HCT116 (cell line): ENCODE data around the gene IL17RE. TPM values are rescaled to one million over a fixed set of nuclear protein-coding genes. Genes with fewer than 3 reads are reported as not detected.
"Not testable (repeated sequence)": the region's sequence is repeated elsewhere in the genome, so short reads cannot be mapped to it uniquely, and the experiment has no call there.

Experiments used
- ATAC-seq: fragments of 200-7000 bp; cut with Tn5 transposase; 2 replicates; pipeline ENCODE4 v1.9.1; 2020; ENCODE audit warnings: mild to moderate bottlenecking, moderate library complexity
- BruUV-seq: library from RNA; stranded (reverse); fragments of 400-500 nt; replicated peaks from 2 replicates; lab custom pipeline; 2021; lab: Mats Ljungman, UMichigan
- CTCF ChIA-PET: fragments of 300-600 bp; sonication (Branson Sonifier 250); formaldehyde crosslinking; loops from one replicate; lab custom pipeline; 2021; ENCODE audit warnings: antibody characterized with exemption; lab: Charles Lee
- POLR2A ChIA-PET: fragments of 300-600, 350-600 bp; sonication (Branson Sonifier 250); formaldehyde crosslinking; loops from one replicate; lab custom pipeline; 2021; ENCODE audit warnings: antibody characterized with exemption; lab: Charles Lee
- RAD21 ChIA-PET, 2 experiments: fragments of 300-600 bp; sonication (Branson Sonifier 250); formaldehyde crosslinking; loops; one replicate each; lab custom pipeline; 2023; ENCODE audit warnings: low total read pairs in 2 of 2; ENCODE audit not compliant: uncharacterized antibody in 2 of 2, unreplicated experiment in 2 of 2, low non-redundant PET in 1 of 2; lab: Charles Lee
- DNase-seq: peaks from one replicate; pipeline ENCODE4 v3.0.0-alpha.2; 2010; ENCODE audit warnings: low read depth, low spot score
- H2AFZ ChIP-seq: fragments of 200-600 bp; shearing (Covaris generic), sonication (generic); 2 replicates; pipeline ENCODE4 v1.6.1; 2017; ENCODE audit warnings: low read depth, mixed run types, mixed read lengths, antibody characterized with exemption, low read length; ENCODE audit not compliant: poor library complexity, severe bottlenecking
- H3K27ac ChIP-seq: 2 replicates; pipeline ENCODE4 v1.5.1; 2012; ENCODE audit warnings: low read depth, low read length
- H3K27me3 ChIP-seq: fragments of 200-600 bp; sonication (generic); 2 replicates; pipeline ENCODE4 v1.6.1; 2016; ENCODE audit warnings: mixed run types, low read length, mixed read lengths; ENCODE audit not compliant: insufficient read depth
- H3K36me3 ChIP-seq, 2 experiments: fragments of 200-500 bp in 1 of 2; fragments of 200-600 bp in 1 of 2; sonication (Bioruptor generic) in 1 of 2; sonication (generic) in 1 of 2; 2 replicates each; pipeline versions ENCODE4 v1.5.1 to v1.6.1; 2014 to 2016; ENCODE audit warnings: low read length in 2 of 2, inconsistent platforms in 1 of 2, mixed read lengths in 1 of 2, mixed run types in 1 of 2; ENCODE audit not compliant: insufficient read depth in 2 of 2, control insufficient read depth in 1 of 2
- H3K4me1 ChIP-seq, 2 experiments: fragments of 200-600 bp in 1 of 2; sonication (generic) in 1 of 2; 2 replicates each; pipeline versions ENCODE4 v1.5.1 to v1.6.1; 2012 to 2017; ENCODE audit warnings: low read length in 2 of 2, inconsistent platforms in 1 of 2, mild to moderate bottlenecking in 1 of 2, mixed read lengths in 1 of 2, mixed run types in 1 of 2, moderate library complexity in 1 of 2; ENCODE audit not compliant: insufficient read depth in 2 of 2, control insufficient read depth in 1 of 2
- H3K4me2 ChIP-seq: fragments of 200-600 bp; sonication (generic); 2 replicates; pipeline ENCODE4 v1.6.1; 2017; ENCODE audit warnings: mixed run types, low read length, mixed read lengths
- H3K4me3 ChIP-seq, 2 experiments: fragments of 200-600 bp in 1 of 2; sonication (generic) in 1 of 2; replicated peaks in 1 of 2; 2 replicates each; pipeline ENCODE4 v1.5.1; 2011 to 2016; ENCODE audit warnings: low read length in 2 of 2, control low read depth in 1 of 2, low read depth in 1 of 2, mild to moderate bottlenecking in 1 of 2, mixed read lengths in 1 of 2, mixed run types in 1 of 2
- H3K79me2 ChIP-seq: fragments of 200-600 bp; sonication (generic); 2 replicates; pipeline ENCODE4 v1.6.1; 2017; ENCODE audit warnings: mild to moderate bottlenecking, mixed run types, low read length, moderate library complexity, mixed read lengths; ENCODE audit not compliant: insufficient read depth
- H3K9ac ChIP-seq: fragments of 200-600 bp; sonication (generic); 2 replicates; pipeline ENCODE4 v1.6.1; 2016; ENCODE audit warnings: low read length, mixed read lengths
- H3K9me2 ChIP-seq: fragments of 200-600 bp; sonication (generic), shearing (Covaris generic); 2 replicates; pipeline ENCODE4 v1.6.1; 2017; ENCODE audit warnings: mixed run types, mild to moderate bottlenecking, moderate library complexity; ENCODE audit not compliant: insufficient read depth
- H3K9me3 ChIP-seq, 2 experiments: fragments of 200-500 bp in 1 of 2; fragments of 200-600 bp in 1 of 2; sonication (Bioruptor generic) in 1 of 2; sonication (generic) in 1 of 2; 2 replicates each; pipeline ENCODE4 v1.6.1; 2014 to 2017; ENCODE audit warnings: low read length in 2 of 2, mixed read lengths in 2 of 2, inconsistent platforms in 1 of 2, low read depth in 1 of 2, mild to moderate bottlenecking in 1 of 2, mixed run types in 1 of 2, moderate library complexity in 1 of 2; ENCODE audit not compliant: control insufficient read depth in 1 of 2, insufficient read depth in 1 of 2
- H4K20me1 ChIP-seq: fragments of 200-600 bp; sonication (generic), shearing (Covaris generic); 2 replicates; pipeline ENCODE4 v1.6.1; 2017; ENCODE audit warnings: mixed run types, mild to moderate bottlenecking, moderate library complexity; ENCODE audit not compliant: insufficient read depth
- CBX3 ChIP-seq: IDR thresholded peaks from 2 replicates; pipeline ENCODE4 v1.6.1; 2012; ENCODE audit warnings: low read depth
- CEBPB ChIP-seq: IDR thresholded peaks from 2 replicates; pipeline ENCODE4 v1.6.1; 2012; ENCODE audit warnings: low read depth
- EGR1 ChIP-seq: IDR thresholded peaks from 2 replicates; pipeline ENCODE4 v1.6.1; 2012; ENCODE audit warnings: low read depth
- ELF1 ChIP-seq: IDR thresholded peaks from 2 replicates; pipeline ENCODE4 v1.6.1; 2012; ENCODE audit warnings: low read depth, borderline replicate concordance
- EZH2phosphoT487 ChIP-seq: fragments of 200-600 bp; IDR thresholded peaks from 2 replicates; pipeline ENCODE4 v1.6.1; 2018; ENCODE audit warnings: antibody characterized with exemption, borderline replicate concordance
- JUND ChIP-seq: IDR thresholded peaks from 2 replicates; pipeline ENCODE4 v1.6.1; 2012
- POLR2A ChIP-seq: IDR thresholded peaks from 2 replicates; pipeline ENCODE4 v1.7.0; 2011; ENCODE audit warnings: borderline replicate concordance; ENCODE audit not compliant: insufficient read depth, insufficient read length; ENCODE audit errors: extremely low read depth
- POLR2AphosphoS5 ChIP-seq: IDR thresholded peaks from 2 replicates; pipeline ENCODE4 v1.6.1; 2011; ENCODE audit warnings: mild to moderate bottlenecking, low read depth, low read length, moderate library complexity
- SIN3A ChIP-seq: IDR thresholded peaks from 2 replicates; pipeline ENCODE4 v1.6.1; 2012; ENCODE audit warnings: low read depth
- SP1 ChIP-seq: IDR thresholded peaks from 2 replicates; pipeline ENCODE4 v1.6.1; 2012; ENCODE audit warnings: low read depth
- ZNF274 ChIP-seq: fragments of 200-500 bp; sonication (Bioruptor generic); IDR thresholded peaks from 2 replicates; pipeline ENCODE4 v1.6.1; 2014; ENCODE audit warnings: mild to moderate bottlenecking, low read depth, low read length, inconsistent platforms
- intact Hi-C: fragments of 100-400 bp; cut with micrococcal nuclease; formaldehyde crosslinking; loops from 2 replicates; pipeline ENCODE4 v1.10.0; 2022
- total RNA-seq: library from RNA; stranded (reverse); gene quantifications from one replicate; pipeline ENCODE4 v1.2.1, GENCODE V29; 2021; ENCODE audit not compliant: unreplicated experiment
- TF ChIP-seq, protein P1 (sequence below): IDR thresholded peaks from 2 replicates; pipeline ENCODE4 v1.6.1; 2012
- TF ChIP-seq, protein P2 (sequence below): IDR thresholded peaks from 2 replicates; pipeline ENCODE4 v1.6.1; 2011; ENCODE audit warnings: mild to moderate bottlenecking, low read length, moderate library complexity; ENCODE audit not compliant: insufficient replicate concordance; ENCODE audit errors: extremely low read depth
- TF ChIP-seq, protein P3 (sequence below): IDR thresholded peaks from 2 replicates; pipeline ENCODE4 v1.6.1; 2012; ENCODE audit warnings: low read depth

IL17RE gene
- total RNA-seq, 1 experiment from 2014 or later: 14.3 TPM

DNA sequence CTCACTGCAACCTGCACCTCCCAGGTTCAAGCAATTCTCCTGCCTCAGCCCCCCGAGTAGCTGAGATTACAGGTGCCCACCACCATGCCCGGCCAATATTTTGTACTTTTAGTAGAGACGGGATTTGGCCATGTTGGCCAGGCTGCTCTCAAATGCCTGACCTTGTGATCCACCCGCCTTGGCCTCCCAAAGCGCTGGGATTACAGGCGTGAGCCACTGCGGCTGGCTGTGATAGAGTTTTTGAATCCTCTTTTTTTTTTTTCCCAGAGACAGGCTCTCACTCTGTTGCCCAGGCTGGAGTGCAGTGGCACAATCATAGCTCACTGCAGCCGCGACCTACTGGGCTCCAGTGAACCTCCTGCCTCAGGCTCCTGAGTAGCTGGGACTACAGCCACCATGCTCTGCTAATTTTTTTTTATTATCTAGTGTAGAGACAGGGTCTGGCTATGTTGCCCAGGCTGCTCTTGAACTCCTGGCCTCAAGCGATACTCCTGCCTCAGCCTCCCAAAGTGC is 37.5 kb upstream of the IL17RE start:
- H3K4me2 ChIP-seq, H3K9ac ChIP-seq, H3K27me3 ChIP-seq, H2AFZ ChIP-seq, H3K9me2 ChIP-seq, POLR2A ChIA-PET, H3K27ac ChIP-seq, CTCF ChIA-PET, H3K36me3 ChIP-seq, DNase-seq, H3K79me2 ChIP-seq, H3K9me3 ChIP-seq, H3K4me3 ChIP-seq, H4K20me1 ChIP-seq, RAD21 ChIA-PET, BruUV-seq, ATAC-seq, intact Hi-C loops: not testable (repeated sequence)
- peaks cover 0 to 11% of the 10 kb centered on the region in 2 experiments; a peak in 1 of 4 replicates for H3K4me1 ChIP-seq

DNA sequence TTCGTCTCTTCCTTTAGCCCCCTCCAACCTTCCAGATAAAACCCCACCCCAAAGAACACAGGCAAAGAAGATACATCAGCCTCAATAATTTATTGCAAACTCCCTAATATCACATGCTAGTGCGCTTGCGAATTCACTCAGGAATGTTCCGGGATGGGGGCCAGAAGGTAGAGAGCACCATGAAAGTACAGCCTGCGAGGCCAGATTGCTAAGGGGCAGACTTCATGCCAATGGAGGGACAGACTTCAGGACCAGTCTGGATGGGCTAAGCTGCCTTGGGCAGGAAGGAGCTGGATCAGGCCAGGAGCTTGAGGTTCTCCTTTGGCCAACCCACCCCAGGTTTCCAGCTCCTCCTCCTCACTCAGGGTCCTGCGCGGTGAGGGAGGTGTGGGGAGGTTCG is 36.0 kb upstream of the IL17RE start:
- Histone ChIP-seq H4K20me1 (no peaks in the 10 kb centered on the region), H3K4me2 (no peak overlapping the region), H3K27me3 (no peaks in the 10 kb centered on the region), H3K9me2 (no peaks in the 10 kb centered on the region), H3K9ac (no peak overlapping the region), H3K27ac (no peak overlapping the region), H3K79me2 (no peaks in the 10 kb centered on the region), H3K9me3 (no peaks in the 10 kb centered on the region), H2AFZ (no peak overlapping the region), H3K36me3 (no peaks in the 10 kb centered on the region), H3K4me3 (no peak overlapping the region), H3K4me1 (peaks cover 0 to 17% of the 10 kb centered on the region in 2 experiments; a peak in 2 of 4 replicates)
- BruUV-seq: no TSS peak
- ChIA-PET RAD21 (no interaction called here), POLR2A (no interaction called here), CTCF (no interaction called here)
- DNase-seq (no peak), ATAC-seq (no peak)
- intact Hi-C loops: no loop called here
- TF ChIP-seq ZNF274 (no peak), EGR1 (no peak), EZH2phosphoT487 (no peak), POLR2A (no peak), POLR2AphosphoS5 (no peak), CEBPB (no peak), JUND (no peak), SIN3A (no peak), SP1 (no peak), CBX3 (no peak), ELF1 (no peak)
- TF ChIP-seq, protein P1, sequence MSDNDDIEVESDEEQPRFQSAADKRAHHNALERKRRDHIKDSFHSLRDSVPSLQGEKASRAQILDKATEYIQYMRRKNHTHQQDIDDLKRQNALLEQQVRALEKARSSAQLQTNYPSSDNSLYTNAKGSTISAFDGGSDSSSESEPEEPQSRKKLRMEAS: no peak
- TF ChIP-seq, protein P2, sequence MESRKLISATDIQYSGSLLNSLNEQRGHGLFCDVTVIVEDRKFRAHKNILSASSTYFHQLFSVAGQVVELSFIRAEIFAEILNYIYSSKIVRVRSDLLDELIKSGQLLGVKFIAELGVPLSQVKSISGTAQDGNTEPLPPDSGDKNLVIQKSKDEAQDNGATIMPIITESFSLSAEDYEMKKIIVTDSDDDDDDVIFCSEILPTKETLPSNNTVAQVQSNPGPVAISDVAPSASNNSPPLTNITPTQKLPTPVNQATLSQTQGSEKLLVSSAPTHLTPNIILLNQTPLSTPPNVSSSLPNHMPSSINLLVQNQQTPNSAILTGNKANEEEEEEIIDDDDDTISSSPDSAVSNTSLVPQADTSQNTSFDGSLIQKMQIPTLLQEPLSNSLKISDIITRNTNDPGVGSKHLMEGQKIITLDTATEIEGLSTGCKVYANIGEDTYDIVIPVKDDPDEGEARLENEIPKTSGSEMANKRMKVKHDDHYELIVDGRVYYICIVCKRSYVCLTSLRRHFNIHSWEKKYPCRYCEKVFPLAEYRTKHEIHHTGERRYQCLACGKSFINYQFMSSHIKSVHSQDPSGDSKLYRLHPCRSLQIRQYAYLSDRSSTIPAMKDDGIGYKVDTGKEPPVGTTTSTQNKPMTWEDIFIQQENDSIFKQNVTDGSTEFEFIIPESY: no peak
- TF ChIP-seq, protein P3, sequence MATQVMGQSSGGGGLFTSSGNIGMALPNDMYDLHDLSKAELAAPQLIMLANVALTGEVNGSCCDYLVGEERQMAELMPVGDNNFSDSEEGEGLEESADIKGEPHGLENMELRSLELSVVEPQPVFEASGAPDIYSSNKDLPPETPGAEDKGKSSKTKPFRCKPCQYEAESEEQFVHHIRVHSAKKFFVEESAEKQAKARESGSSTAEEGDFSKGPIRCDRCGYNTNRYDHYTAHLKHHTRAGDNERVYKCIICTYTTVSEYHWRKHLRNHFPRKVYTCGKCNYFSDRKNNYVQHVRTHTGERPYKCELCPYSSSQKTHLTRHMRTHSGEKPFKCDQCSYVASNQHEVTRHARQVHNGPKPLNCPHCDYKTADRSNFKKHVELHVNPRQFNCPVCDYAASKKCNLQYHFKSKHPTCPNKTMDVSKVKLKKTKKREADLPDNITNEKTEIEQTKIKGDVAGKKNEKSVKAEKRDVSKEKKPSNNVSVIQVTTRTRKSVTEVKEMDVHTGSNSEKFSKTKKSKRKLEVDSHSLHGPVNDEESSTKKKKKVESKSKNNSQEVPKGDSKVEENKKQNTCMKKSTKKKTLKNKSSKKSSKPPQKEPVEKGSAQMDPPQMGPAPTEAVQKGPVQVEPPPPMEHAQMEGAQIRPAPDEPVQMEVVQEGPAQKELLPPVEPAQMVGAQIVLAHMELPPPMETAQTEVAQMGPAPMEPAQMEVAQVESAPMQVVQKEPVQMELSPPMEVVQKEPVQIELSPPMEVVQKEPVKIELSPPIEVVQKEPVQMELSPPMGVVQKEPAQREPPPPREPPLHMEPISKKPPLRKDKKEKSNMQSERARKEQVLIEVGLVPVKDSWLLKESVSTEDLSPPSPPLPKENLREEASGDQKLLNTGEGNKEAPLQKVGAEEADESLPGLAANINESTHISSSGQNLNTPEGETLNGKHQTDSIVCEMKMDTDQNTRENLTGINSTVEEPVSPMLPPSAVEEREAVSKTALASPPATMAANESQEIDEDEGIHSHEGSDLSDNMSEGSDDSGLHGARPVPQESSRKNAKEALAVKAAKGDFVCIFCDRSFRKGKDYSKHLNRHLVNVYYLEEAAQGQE: no peak
